GM23338 (cell line): Measurements from ENCODE around the gene GUCY1A1. TPM values are rescaled to one million over a fixed set of nuclear protein-coding genes. Genes with fewer than 3 reads are reported as not detected.

Experiments used
- ATAC-seq: fragments of 200-7000 bp; cut with Tn5 transposase; 3 replicates; pipeline ENCODE4 v1.9.1; 2020
- DNase-seq: peaks from one replicate; pipeline ENCODE4 v3.0.0-alpha.2; 2015; ENCODE audit warnings: low spot score
- H2AFZ ChIP-seq: fragments of 200-600 bp; sonication (generic); 2 replicates; pipeline ENCODE4 v1.8.0; 2016; ENCODE audit warnings: antibody characterized with exemption, mild to moderate bottlenecking, moderate library complexity
- H3F3A ChIP-seq: fragments of 200-600 bp; sonication (generic); replicated peaks from 2 replicates; pipeline ENCODE4 v1.8.0; 2017; ENCODE audit warnings: antibody characterized with exemption, mixed run types, low read depth
- H3K27ac ChIP-seq: fragments of 200-600 bp; sonication (generic); 2 replicates; pipeline ENCODE4 v1.6.1; 2016; ENCODE audit warnings: low read depth
- H3K27me3 ChIP-seq: fragments of 200-600 bp; sonication (generic); 2 replicates; pipeline ENCODE4 v1.8.0; 2016; ENCODE audit warnings: mild to moderate bottlenecking, mixed run types, moderate library complexity; ENCODE audit not compliant: insufficient read depth
- H3K36me3 ChIP-seq: fragments of 200-600 bp; sonication (generic); 2 replicates; pipeline ENCODE4 v1.8.0; 2016; ENCODE audit warnings: mild to moderate bottlenecking; ENCODE audit not compliant: insufficient read depth
- H3K4me1 ChIP-seq: fragments of 200-600 bp; sonication (generic); 2 replicates; pipeline ENCODE4 v1.8.0; 2016; ENCODE audit warnings: mild to moderate bottlenecking, moderate library complexity; ENCODE audit not compliant: insufficient read depth
- H3K4me2 ChIP-seq: fragments of 200-600 bp; sonication (generic); 2 replicates; pipeline ENCODE4 v1.7.1; 2017; ENCODE audit warnings: mixed run types
- H3K4me3 ChIP-seq: fragments of 200-600 bp; sonication (generic); 2 replicates; pipeline ENCODE4 v1.6.1; 2016; ENCODE audit warnings: mixed run types
- H3K79me2 ChIP-seq: fragments of 200-600 bp; sonication (generic); replicated peaks from 2 replicates; pipeline ENCODE4 v1.8.0; 2017; ENCODE audit warnings: mild to moderate bottlenecking; ENCODE audit not compliant: insufficient read depth
- H3K9me2 ChIP-seq: fragments of 200-600 bp; sonication (generic); 2 replicates; pipeline ENCODE4 v1.8.0; 2017; ENCODE audit not compliant: insufficient read depth
- H4K20me1 ChIP-seq: fragments of 200-600 bp; sonication (generic); replicated peaks from 2 replicates; pipeline ENCODE4 v1.8.0; 2017; ENCODE audit warnings: mild to moderate bottlenecking; ENCODE audit not compliant: insufficient read depth
- H3K27ac Mint-ChIP-seq: 2 replicates; pipeline ENCODE4 v1.8.0; 2020; ENCODE audit warnings: inconsistent platforms, mild to moderate bottlenecking, moderate library complexity, mixed read lengths
- H3K27me3 Mint-ChIP-seq: 3 replicates; pipeline ENCODE4 v1.8.0; 2022; ENCODE audit warnings: low read depth, mild to moderate bottlenecking, moderate library complexity, mixed read lengths, inconsistent platforms; ENCODE audit not compliant: insufficient read depth, poor library complexity
- H3K36me3 Mint-ChIP-seq: 3 replicates; pipeline ENCODE4 v1.8.0; 2021; ENCODE audit warnings: low read depth, mild to moderate bottlenecking, inconsistent platforms, moderate library complexity, mixed read lengths
- H3K4me1 Mint-ChIP-seq: 3 replicates; pipeline ENCODE4 v1.8.0; 2020; ENCODE audit warnings: mild to moderate bottlenecking, inconsistent platforms, mixed read lengths
- H3K4me3 Mint-ChIP-seq: 3 replicates; pipeline ENCODE4 v1.8.0; 2021; ENCODE audit warnings: moderate library complexity, mild to moderate bottlenecking, inconsistent platforms, mixed read lengths
- H3K9me3 Mint-ChIP-seq: 3 replicates; pipeline ENCODE4 v1.8.0; 2020; ENCODE audit warnings: moderate library complexity, mild to moderate bottlenecking, inconsistent platforms, mixed read lengths
- CREB1 ChIP-seq: fragments of 250-450 bp; sonication (Bioruptor Pico); IDR thresholded peaks from 2 replicates; pipeline ENCODE4 v1.5.0; 2020; ENCODE audit warnings: low read depth, mild to moderate bottlenecking, moderate library complexity
- EZH2 ChIP-seq: fragments of 200-600 bp; sonication (generic); IDR thresholded peaks from one replicate; pipeline ENCODE4 v1.8.0; 2017; ENCODE audit warnings: antibody characterized with exemption, mild to moderate bottlenecking, low read depth; ENCODE audit not compliant: unreplicated experiment
- EZH2phosphoT487 ChIP-seq: fragments of 200-600 bp; sonication (generic); IDR thresholded peaks from one replicate; pipeline ENCODE4 v1.8.1; 2018; ENCODE audit warnings: antibody characterized with exemption; ENCODE audit not compliant: unreplicated experiment
- JUNB ChIP-seq: IDR thresholded peaks from one replicate; pipeline ENCODE4 v1.6.1; 2016; ENCODE audit warnings: antibody characterized with exemption; ENCODE audit not compliant: unreplicated experiment
- NANOG ChIP-seq: IDR thresholded peaks from 2 replicates; pipeline ENCODE4 v1.6.1; 2016; ENCODE audit warnings: antibody characterized with exemption, borderline replicate concordance
- POLR2AphosphoS5 ChIP-seq: IDR thresholded peaks from 2 replicates; pipeline ENCODE4 v1.6.1; 2016; ENCODE audit warnings: antibody characterized with exemption, low read depth
- STAT1 ChIP-seq: IDR thresholded peaks from one replicate; pipeline ENCODE4 v1.6.1; 2016; ENCODE audit warnings: antibody characterized with exemption; ENCODE audit not compliant: unreplicated experiment
- ZNF114 ChIP-seq: fragments of 250-450 bp; sonication (Bioruptor Pico); IDR thresholded peaks from 2 replicates; pipeline ENCODE4 v1.5.0; 2020; ENCODE audit warnings: mild to moderate bottlenecking, moderate library complexity
- ZNF331 ChIP-seq: fragments of 250-450 bp; sonication (Bioruptor Pico); IDR thresholded peaks from 2 replicates; pipeline ENCODE4 v1.5.0; 2020; ENCODE audit warnings: low read depth, mild to moderate bottlenecking, moderate library complexity
- polyA plus RNA-seq: library from polyadenylated mRNA; unstranded; fragments of >200 nt; fragmentation: Nextera tagmentation; extraction: Ambion mirVana; gene quantifications from 2 replicates; pipeline ENCODE4 v1.2.1, GENCODE V29; 2016
- total RNA-seq: library from RNA; depleted of rRNA; stranded (reverse); fragments of >200 nt; shearing (Covaris generic); gene quantifications from 2 replicates; pipeline ENCODE4 v1.2.3, GENCODE V29; 2014
- TF ChIP-seq, protein P1 (sequence below): fragments of 250-450 bp; sonication (Bioruptor Pico); IDR thresholded peaks from 2 replicates; pipeline ENCODE4 v1.5.0; 2020; ENCODE audit warnings: mild to moderate bottlenecking, moderate library complexity
- TF ChIP-seq, protein P2 (sequence below): IDR thresholded peaks from one replicate; pipeline ENCODE4 v1.6.1; 2018; ENCODE audit warnings: antibody characterized with exemption; ENCODE audit not compliant: unreplicated experiment
- TF ChIP-seq, protein P3 (sequence below), 2 experiments: fragments of 200-600 bp in 1 of 2; sonication (generic) in 1 of 2; conservative IDR thresholded peaks; 2 replicates each; pipeline versions ENCODE4 v1.5.1 to v1.6.1; 2016 to 2017; ENCODE audit warnings: antibody characterized with exemption in 2 of 2, low read depth in 2 of 2, mild to moderate bottlenecking in 2 of 2, moderate library complexity in 1 of 2
- TF ChIP-seq, protein P4 (sequence below): IDR thresholded peaks from 2 replicates; pipeline ENCODE4 v1.6.1; 2016; ENCODE audit warnings: antibody characterized with exemption

Gene GUCY1A1
- total and polyA plus RNA-seq, 2 experiments from 2014 or later, result not detected

DNA sequence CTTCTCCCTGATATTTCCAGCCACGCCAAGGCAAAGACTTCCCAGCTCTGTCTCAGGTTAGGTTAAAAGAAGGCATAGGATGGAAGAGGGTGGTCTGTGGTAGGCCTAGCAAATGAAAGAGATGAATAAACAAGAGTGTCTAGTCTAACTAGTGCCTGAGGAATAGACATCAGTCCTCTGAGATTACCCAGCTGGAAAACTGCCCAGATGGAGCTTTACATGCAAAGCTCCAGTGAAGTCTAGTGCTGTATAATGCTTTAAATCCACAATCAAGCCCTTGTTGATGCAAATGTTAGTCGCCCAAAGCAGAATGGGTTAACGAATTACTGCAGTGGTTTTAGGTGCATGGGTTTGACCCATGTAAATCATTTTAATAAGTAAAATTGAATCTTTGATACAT, 67.4 kb downstream of the GUCY1A1 start:
- no peak for DNase-seq
- H3F3A ChIP-seq, result no peaks in the 10 kb centered on the region
- no peak for ATAC-seq
- no peak overlapping the region for H3K4me3 ChIP-seq
- H3K27ac ChIP-seq, result no peak overlapping the region
- H2AFZ ChIP-seq, result no peak overlapping the region
- no peaks in the 10 kb centered on the region for H3K79me2 ChIP-seq
- H3K4me2 ChIP-seq, result no peak overlapping the region
- no peaks in the 10 kb centered on the region for H3K9me3 Mint-ChIP-seq
- TF ChIP-seq CREB1 (CRISPR knock-in tag) (no peak), ZNF331 (CRISPR knock-in tag) (no peak), JUNB (no peak), POLR2AphosphoS5 (no peak), NANOG (no peak), STAT1 (no peak), EZH2 (no peak), EZH2phosphoT487 (no peak), ZNF114 (CRISPR knock-in tag) (no peak)
- TF ChIP-seq, protein P1, sequence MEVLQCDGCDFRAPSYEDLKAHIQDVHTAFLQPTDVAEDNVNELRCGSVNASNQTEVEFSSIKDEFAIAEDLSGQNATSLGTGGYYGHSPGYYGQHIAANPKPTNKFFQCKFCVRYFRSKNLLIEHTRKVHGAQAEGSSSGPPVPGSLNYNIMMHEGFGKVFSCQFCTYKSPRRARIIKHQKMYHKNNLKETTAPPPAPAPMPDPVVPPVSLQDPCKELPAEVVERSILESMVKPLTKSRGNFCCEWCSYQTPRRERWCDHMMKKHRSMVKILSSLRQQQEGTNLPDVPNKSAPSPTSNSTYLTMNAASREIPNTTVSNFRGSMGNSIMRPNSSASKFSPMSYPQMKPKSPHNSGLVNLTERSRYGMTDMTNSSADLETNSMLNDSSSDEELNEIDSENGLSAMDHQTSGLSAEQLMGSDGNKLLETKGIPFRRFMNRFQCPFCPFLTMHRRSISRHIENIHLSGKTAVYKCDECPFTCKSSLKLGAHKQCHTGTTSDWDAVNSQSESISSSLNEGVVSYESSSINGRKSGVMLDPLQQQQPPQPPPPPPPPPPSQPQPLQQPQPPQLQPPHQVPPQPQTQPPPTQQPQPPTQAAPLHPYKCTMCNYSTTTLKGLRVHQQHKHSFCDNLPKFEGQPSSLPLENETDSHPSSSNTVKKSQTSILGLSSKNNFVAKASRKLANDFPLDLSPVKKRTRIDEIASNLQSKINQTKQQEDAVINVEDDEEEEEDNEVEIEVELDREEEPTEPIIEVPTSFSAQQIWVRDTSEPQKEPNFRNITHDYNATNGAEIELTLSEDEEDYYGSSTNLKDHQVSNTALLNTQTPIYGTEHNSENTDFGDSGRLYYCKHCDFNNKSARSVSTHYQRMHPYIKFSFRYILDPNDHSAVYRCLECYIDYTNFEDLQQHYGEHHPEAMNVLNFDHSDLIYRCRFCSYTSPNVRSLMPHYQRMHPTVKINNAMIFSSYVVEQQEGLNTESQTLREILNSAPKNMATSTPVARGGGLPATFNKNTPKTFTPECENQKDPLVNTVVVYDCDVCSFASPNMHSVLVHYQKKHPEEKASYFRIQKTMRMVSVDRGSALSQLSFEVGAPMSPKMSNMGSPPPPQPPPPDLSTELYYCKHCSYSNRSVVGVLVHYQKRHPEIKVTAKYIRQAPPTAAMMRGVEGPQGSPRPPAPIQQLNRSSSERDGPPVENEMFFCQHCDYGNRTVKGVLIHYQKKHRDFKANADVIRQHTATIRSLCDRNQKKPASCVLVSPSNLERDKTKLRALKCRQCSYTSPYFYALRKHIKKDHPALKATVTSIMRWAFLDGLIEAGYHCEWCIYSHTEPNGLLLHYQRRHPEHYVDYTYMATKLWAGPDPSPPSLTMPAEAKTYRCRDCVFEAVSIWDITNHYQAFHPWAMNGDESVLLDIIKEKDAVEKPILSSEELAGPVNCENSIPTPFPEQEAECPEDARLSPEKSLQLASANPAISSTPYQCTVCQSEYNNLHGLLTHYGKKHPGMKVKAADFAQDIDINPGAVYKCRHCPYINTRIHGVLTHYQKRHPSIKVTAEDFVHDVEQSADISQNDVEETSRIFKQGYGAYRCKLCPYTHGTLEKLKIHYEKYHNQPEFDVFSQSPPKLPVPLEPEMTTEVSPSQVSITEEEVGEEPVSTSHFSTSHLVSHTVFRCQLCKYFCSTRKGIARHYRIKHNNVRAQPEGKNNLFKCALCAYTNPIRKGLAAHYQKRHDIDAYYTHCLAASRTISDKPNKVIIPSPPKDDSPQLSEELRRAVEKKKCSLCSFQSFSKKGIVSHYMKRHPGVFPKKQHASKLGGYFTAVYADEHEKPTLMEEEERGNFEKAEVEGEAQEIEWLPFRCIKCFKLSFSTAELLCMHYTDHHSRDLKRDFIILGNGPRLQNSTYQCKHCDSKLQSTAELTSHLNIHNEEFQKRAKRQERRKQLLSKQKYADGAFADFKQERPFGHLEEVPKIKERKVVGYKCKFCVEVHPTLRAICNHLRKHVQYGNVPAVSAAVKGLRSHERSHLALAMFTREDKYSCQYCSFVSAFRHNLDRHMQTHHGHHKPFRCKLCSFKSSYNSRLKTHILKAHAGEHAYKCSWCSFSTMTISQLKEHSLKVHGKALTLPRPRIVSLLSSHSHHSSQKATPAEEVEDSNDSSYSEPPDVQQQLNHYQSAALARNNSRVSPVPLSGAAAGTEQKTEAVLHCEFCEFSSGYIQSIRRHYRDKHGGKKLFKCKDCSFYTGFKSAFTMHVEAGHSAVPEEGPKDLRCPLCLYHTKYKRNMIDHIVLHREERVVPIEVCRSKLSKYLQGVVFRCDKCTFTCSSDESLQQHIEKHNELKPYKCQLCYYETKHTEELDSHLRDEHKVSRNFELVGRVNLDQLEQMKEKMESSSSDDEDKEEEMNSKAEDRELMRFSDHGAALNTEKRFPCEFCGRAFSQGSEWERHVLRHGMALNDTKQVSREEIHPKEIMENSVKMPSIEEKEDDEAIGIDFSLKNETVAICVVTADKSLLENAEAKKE, result no peak
- TF ChIP-seq, protein P2, sequence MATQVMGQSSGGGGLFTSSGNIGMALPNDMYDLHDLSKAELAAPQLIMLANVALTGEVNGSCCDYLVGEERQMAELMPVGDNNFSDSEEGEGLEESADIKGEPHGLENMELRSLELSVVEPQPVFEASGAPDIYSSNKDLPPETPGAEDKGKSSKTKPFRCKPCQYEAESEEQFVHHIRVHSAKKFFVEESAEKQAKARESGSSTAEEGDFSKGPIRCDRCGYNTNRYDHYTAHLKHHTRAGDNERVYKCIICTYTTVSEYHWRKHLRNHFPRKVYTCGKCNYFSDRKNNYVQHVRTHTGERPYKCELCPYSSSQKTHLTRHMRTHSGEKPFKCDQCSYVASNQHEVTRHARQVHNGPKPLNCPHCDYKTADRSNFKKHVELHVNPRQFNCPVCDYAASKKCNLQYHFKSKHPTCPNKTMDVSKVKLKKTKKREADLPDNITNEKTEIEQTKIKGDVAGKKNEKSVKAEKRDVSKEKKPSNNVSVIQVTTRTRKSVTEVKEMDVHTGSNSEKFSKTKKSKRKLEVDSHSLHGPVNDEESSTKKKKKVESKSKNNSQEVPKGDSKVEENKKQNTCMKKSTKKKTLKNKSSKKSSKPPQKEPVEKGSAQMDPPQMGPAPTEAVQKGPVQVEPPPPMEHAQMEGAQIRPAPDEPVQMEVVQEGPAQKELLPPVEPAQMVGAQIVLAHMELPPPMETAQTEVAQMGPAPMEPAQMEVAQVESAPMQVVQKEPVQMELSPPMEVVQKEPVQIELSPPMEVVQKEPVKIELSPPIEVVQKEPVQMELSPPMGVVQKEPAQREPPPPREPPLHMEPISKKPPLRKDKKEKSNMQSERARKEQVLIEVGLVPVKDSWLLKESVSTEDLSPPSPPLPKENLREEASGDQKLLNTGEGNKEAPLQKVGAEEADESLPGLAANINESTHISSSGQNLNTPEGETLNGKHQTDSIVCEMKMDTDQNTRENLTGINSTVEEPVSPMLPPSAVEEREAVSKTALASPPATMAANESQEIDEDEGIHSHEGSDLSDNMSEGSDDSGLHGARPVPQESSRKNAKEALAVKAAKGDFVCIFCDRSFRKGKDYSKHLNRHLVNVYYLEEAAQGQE, result no peak
- TF ChIP-seq, protein P3, sequence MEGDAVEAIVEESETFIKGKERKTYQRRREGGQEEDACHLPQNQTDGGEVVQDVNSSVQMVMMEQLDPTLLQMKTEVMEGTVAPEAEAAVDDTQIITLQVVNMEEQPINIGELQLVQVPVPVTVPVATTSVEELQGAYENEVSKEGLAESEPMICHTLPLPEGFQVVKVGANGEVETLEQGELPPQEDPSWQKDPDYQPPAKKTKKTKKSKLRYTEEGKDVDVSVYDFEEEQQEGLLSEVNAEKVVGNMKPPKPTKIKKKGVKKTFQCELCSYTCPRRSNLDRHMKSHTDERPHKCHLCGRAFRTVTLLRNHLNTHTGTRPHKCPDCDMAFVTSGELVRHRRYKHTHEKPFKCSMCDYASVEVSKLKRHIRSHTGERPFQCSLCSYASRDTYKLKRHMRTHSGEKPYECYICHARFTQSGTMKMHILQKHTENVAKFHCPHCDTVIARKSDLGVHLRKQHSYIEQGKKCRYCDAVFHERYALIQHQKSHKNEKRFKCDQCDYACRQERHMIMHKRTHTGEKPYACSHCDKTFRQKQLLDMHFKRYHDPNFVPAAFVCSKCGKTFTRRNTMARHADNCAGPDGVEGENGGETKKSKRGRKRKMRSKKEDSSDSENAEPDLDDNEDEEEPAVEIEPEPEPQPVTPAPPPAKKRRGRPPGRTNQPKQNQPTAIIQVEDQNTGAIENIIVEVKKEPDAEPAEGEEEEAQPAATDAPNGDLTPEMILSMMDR (conservative IDR thresholded peaks at IDR 0.05; ENCODE audit: low read depth in 2 of 2), result no peak
- TF ChIP-seq, protein P4, sequence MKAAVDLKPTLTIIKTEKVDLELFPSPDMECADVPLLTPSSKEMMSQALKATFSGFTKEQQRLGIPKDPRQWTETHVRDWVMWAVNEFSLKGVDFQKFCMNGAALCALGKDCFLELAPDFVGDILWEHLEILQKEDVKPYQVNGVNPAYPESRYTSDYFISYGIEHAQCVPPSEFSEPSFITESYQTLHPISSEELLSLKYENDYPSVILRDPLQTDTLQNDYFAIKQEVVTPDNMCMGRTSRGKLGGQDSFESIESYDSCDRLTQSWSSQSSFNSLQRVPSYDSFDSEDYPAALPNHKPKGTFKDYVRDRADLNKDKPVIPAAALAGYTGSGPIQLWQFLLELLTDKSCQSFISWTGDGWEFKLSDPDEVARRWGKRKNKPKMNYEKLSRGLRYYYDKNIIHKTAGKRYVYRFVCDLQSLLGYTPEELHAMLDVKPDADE, result no peak
- no peaks in the 10 kb centered on the region for H3K36me3 ChIP-seq
- H3K36me3 Mint-ChIP-seq, result no peaks in the 10 kb centered on the region
- no peaks in the 10 kb centered on the region for H3K4me1 ChIP-seq
- H3K4me1 Mint-ChIP-seq, result no peaks in the 10 kb centered on the region
- H4K20me1 ChIP-seq, result no peaks in the 10 kb centered on the region
- H3K9me2 ChIP-seq, result peaks cover 3% of the 10 kb centered on the region
- H3K27ac Mint-ChIP-seq, result no peak overlapping the region
- no peaks in the 10 kb centered on the region for H3K27me3 ChIP-seq
- H3K27me3 Mint-ChIP-seq, result no peaks in the 10 kb centered on the region
- no peak overlapping the region for H3K4me3 Mint-ChIP-seq
